GM18507 (cell line): ENCODE results near the gene NR3C2.
"Not testable (repeated sequence)": the region's sequence is repeated elsewhere in the genome, so short reads cannot be mapped to it uniquely, and the experiment has no call there.

ENCODE experiments used
- DNase-seq: peaks from one replicate; pipeline ENCODE4 v3.0.0; 2011; ENCODE audit warnings: low read depth; ENCODE audit not compliant: insufficient read length; ENCODE audit errors: extremely low spot score
- FAIRE-seq: peaks from 2 replicates; lab custom pipeline; 2011; peaks lifted over from hg19 to GRCh38; lab: Jason Lieb, UNC

The NR3C2 gene

GRCh38 chr4:148203056-148203898 lies 238.9 kb downstream of the NR3C2 start:
- no peak for DNase-seq
- no peak for FAIRE-seq

- FAIRE-seq (no peak), DNase-seq (no peak)
Measured at GRCh38 chr4:148200960-148201359, 241.3 kb downstream of the NR3C2 start.

GRCh38 chr4:148196164-148196563 lies 246.1 kb downstream of the NR3C2 start:
- DNase-seq (no peak), FAIRE-seq (no peak)

- DNase-seq (no peak), FAIRE-seq (no peak)
Measured at GRCh38 chr4:148192526-148192925, 249.7 kb downstream of the NR3C2 start.

- not testable (repeated sequence) for DNase-seq, FAIRE-seq
Measured at GRCh38 chr4:148187454-148188222, 254.6 kb downstream of the NR3C2 start.

- DNase-seq: no peak
- FAIRE-seq: no peak
Measured at GRCh38 chr4:148184922-148185321, 257.3 kb downstream of the NR3C2 start.

- FAIRE-seq (no peak), DNase-seq (no peak)
Measured at GRCh38 chr4:148182230-148182911, 259.8 kb downstream of the NR3C2 start.

GRCh38 chr4:148173397-148174017 lies 268.7 kb downstream of the NR3C2 start:
- no peak for FAIRE-seq

GRCh38 chr4:148171596-148171995 lies 270.6 kb downstream of the NR3C2 start:
- DNase-seq (no peak), FAIRE-seq (no peak)

More at GRCh38 chr4:148173397-148174017, 268.7 kb downstream of the NR3C2 start:
- no peak for DNase-seq

- DNase-seq (no peak), FAIRE-seq (no peak)
Measured at GRCh38 chr4:148170408-148171365, 271.5 kb downstream of the NR3C2 start.

GRCh38 chr4:148166132-148166591 lies 276.1 kb downstream of the NR3C2 start:
- DNase-seq (no peak), FAIRE-seq (no peak)

- DNase-seq: no peak
Measured at GRCh38 chr4:148164557-148164956, 277.7 kb downstream of the NR3C2 start.

GRCh38 chr4:148162991-148163390 lies 279.2 kb downstream of the NR3C2 start:
- no peak for FAIRE-seq

More at GRCh38 chr4:148164557-148164956, 277.7 kb downstream of the NR3C2 start:
- FAIRE-seq: no peak

GRCh38 chr4:148162519-148162918 lies 279.7 kb downstream of the NR3C2 start:
- DNase-seq (no peak), FAIRE-seq (no peak)

More at GRCh38 chr4:148162991-148163390, 279.2 kb downstream of the NR3C2 start:
- no peak for DNase-seq

- FAIRE-seq: no peak
Measured at GRCh38 chr4:148161601-148162000, 280.6 kb downstream of the NR3C2 start.

GRCh38 chr4:148159793-148160192 lies 282.4 kb downstream of the NR3C2 start:
- no peak for DNase-seq
- FAIRE-seq: no peak

More at GRCh38 chr4:148161601-148162000, 280.6 kb downstream of the NR3C2 start:
- no peak for DNase-seq

GRCh38 chr4:148154769-148155168 lies 287.4 kb downstream of the NR3C2 start:
- FAIRE-seq: no peak
- no peak for DNase-seq

GRCh38 chr4:148152868-148153625 lies 289.2 kb downstream of the NR3C2 start:
- no peak for DNase-seq
- FAIRE-seq: no peak
